ENCODE measurements around the gene PLPP1.

- TF ChIP-seq POLR2A (IDR thresholded peaks at IDR 0.05; ENCODE audit: low read length), result no peak
- no peak for TF ChIP-seq EP300 (IDR thresholded peaks at IDR 0.05)
These were observed 62.1 kb downstream of the PLPP1 start for GRCh38 chr5:55472642-55473041.

All from A549 (cell line).